OCI-LY3 (cell line): Measurements from ENCODE around the gene BCAN.

Experiments
- H2AFZ ChIP-seq: fragments of 200-600, 300-600 bp; shearing (Covaris generic); 2 replicates; pipeline ENCODE4 v1.6.0; 2014; ENCODE audit warnings: antibody characterized with exemption, low read depth, low read length
- H3K27ac ChIP-seq: fragments of 200-600, 300-600 bp; sonication (generic); 2 replicates; pipeline ENCODE4 v1.5.1; 2014; ENCODE audit warnings: mild to moderate bottlenecking, low read length, moderate library complexity, mixed read lengths
- H3K27me3 ChIP-seq: fragments of 200-600, 300-600 bp; sonication (generic); 2 replicates; pipeline ENCODE4 v1.6.1; 2014; ENCODE audit warnings: low read depth, low read length, mixed read lengths
- H3K36me3 ChIP-seq: fragments of 200-600, 300-600 bp; sonication (generic); replicated peaks from 2 replicates; pipeline ENCODE3; 2014; ENCODE audit warnings: low read depth, low read length, mixed read lengths
- H3K4me1 ChIP-seq: fragments of 300-600, 200-600 bp; sonication (generic); 2 replicates; pipeline ENCODE4 v1.6.1; 2014; ENCODE audit warnings: low read length, mixed read lengths
- H3K4me2 ChIP-seq: fragments of 200-600, 300-600 bp; sonication (generic); 2 replicates; pipeline ENCODE4 v1.6.1; 2014; ENCODE audit warnings: low read length, mixed read lengths
- H3K4me3 ChIP-seq: fragments of 300-600, 200-600 bp; sonication (generic); 2 replicates; pipeline ENCODE4 v1.5.1; 2014; ENCODE audit warnings: antibody characterized with exemption, mild to moderate bottlenecking, low read length, moderate library complexity
- H3K79me2 ChIP-seq: fragments of 300-600, 200-600 bp; shearing (Covaris generic); 2 replicates; pipeline ENCODE4 v1.6.1; 2014; ENCODE audit warnings: mild to moderate bottlenecking, low read length, mixed read lengths
- H3K9ac ChIP-seq: fragments of 300-600, 200-600 bp; shearing (Covaris generic); 2 replicates; pipeline ENCODE4 v1.6.0; 2014; ENCODE audit warnings: mild to moderate bottlenecking, low read length, moderate library complexity
- H3K9me3 ChIP-seq: fragments of 200-600, 300-600 bp; shearing (Covaris generic); 2 replicates; pipeline ENCODE4 v1.6.1; 2014; ENCODE audit warnings: low read length, mixed read lengths; ENCODE audit not compliant: insufficient read depth
- H4K20me1 ChIP-seq: fragments of 200-600, 300-600 bp; sonication (generic); 2 replicates; pipeline ENCODE4 v1.6.1; 2016; ENCODE audit warnings: low read length, mixed read lengths; ENCODE audit not compliant: insufficient read depth
- CTCF ChIP-seq: fragments of 200-600, 300-600 bp; sonication (generic); IDR thresholded peaks from 2 replicates; pipeline ENCODE4 v1.5.1; 2014; ENCODE audit warnings: antibody characterized with exemption, low read length, low read depth
- EZH2phosphoT487 ChIP-seq: fragments of 200-600 bp; shearing (Covaris generic); IDR thresholded peaks from 2 replicates; pipeline ENCODE4 v1.6.1; 2018; ENCODE audit warnings: antibody characterized with exemption, mixed run types, low read depth

BCAN gene

GRCh38 chr1:156704166-156704711 is 62.3 kb downstream of the BCAN start:
- Histone ChIP-seq H3K9me3 (no peaks in the 10 kb centered on the region), H2AFZ (no peak overlapping the region), H3K27ac (no peak overlapping the region), H3K79me2 (no peaks in the 10 kb centered on the region), H3K27me3 (peaks cover 21% of the 10 kb centered on the region), H3K4me1 (peaks cover 10% of the 10 kb centered on the region; the same call in 1 of the 2 replicates), H3K4me2 (no peak overlapping the region), H3K4me3 (no peak overlapping the region), H3K36me3 (no peaks in the 10 kb centered on the region), H4K20me1 (no peaks in the 10 kb centered on the region), H3K9ac (no peak overlapping the region)
- TF ChIP-seq CTCF (no peak), EZH2phosphoT487 (no peak)

- Histone ChIP-seq H3K9ac (no peak overlapping the region), H3K4me3 (no peak overlapping the region)
Measured at GRCh38 chr1:156704930-156705320, 63.0 kb downstream of the BCAN start.

GRCh38 chr1:156705321-156705917 is 63.5 kb downstream of the BCAN start, which contains the start of gene CRABP2:
CRABP2 (minus strand) TSS chr1:156705583; CDS start chr1:156705446, 137 bp downstream.
- Histone ChIP-seq H3K27me3 (peaks cover 21% of the 10 kb centered on the region), H3K27ac (no peak within 1 kb of the TSS), H3K4me2 (peak within 1 kb of the TSS; percentile 97), H3K36me3 (no peaks in the 10 kb centered on the region), H3K4me1 (peaks cover 10% of the 10 kb centered on the region; the same call in 1 of the 2 replicates), H2AFZ (peak within 1 kb of the TSS; percentile 95), H4K20me1 (no peaks in the 10 kb centered on the region), H3K79me2 (no peaks in the 10 kb centered on the region), H3K9ac (peak within 1 kb of the TSS; percentile 65), H3K9me3 (no peaks in the 10 kb centered on the region), H3K4me3 (peak within 1 kb of the TSS; percentile 83)
- no peak for TF ChIP-seq EZH2phosphoT487
- no peak for TF ChIP-seq CTCF

More at GRCh38 chr1:156704930-156705320, 63.0 kb downstream of the BCAN start:
- no peak overlapping the region for H3K4me2 ChIP-seq
- no peak overlapping the region for H3K27ac ChIP-seq
- no peaks in the 10 kb centered on the region for H3K79me2 ChIP-seq
- H4K20me1 ChIP-seq: no peaks in the 10 kb centered on the region
- H3K9me3 ChIP-seq: no peaks in the 10 kb centered on the region
- H3K4me1 ChIP-seq: peaks cover 10% of the 10 kb centered on the region; the same call in 1 of the 2 replicates
- H3K27me3 ChIP-seq: peaks cover 21% of the 10 kb centered on the region
- no peak for TF ChIP-seq EZH2phosphoT487
- TF ChIP-seq CTCF: no peak
- no peaks in the 10 kb centered on the region for H3K36me3 ChIP-seq
- H2AFZ ChIP-seq: no peak overlapping the region

GRCh38 chr1:156705918-156706656 is 64.2 kb downstream of the BCAN start:
- TF ChIP-seq EZH2phosphoT487 (no peak), CTCF (peak; percentile 99)
- Histone ChIP-seq H3K79me2 (no peaks in the 10 kb centered on the region), H3K9ac (peak overlapping the region; percentile 65), H4K20me1 (no peaks in the 10 kb centered on the region), H3K4me2 (peak overlapping the region; percentile 97), H3K27ac (no peak overlapping the region), H3K36me3 (no peaks in the 10 kb centered on the region), H3K27me3 (peaks cover 21% of the 10 kb centered on the region), H2AFZ (peak overlapping the region; percentile 95), H3K9me3 (no peaks in the 10 kb centered on the region), H3K4me3 (peak overlapping the region; percentile 83), H3K4me1 (peaks cover 10% of the 10 kb centered on the region; the same call in 1 of the 2 replicates)
